IPS-20b (cell line): ENCODE measurements around the gene DPYD.

Source experiments
- H3K27ac ChIP-seq: one replicate; pipeline ENCODE4 v1.5.1; 2013; ENCODE audit warnings: low read length
- H3K27me3 ChIP-seq: 2 replicates; pipeline ENCODE4 v1.6.1; 2013; ENCODE audit warnings: mild to moderate bottlenecking, low read length, inconsistent platforms; ENCODE audit not compliant: insufficient read depth
- H3K36me3 ChIP-seq: 2 replicates; pipeline ENCODE4 v1.6.1; 2013; ENCODE audit warnings: low read depth, mild to moderate bottlenecking, inconsistent platforms, low read length, moderate library complexity; ENCODE audit not compliant: insufficient read depth
- H3K4me1 ChIP-seq: 2 replicates; pipeline ENCODE4 v1.6.1; 2013; ENCODE audit warnings: mild to moderate bottlenecking, control low read depth, inconsistent platforms, low read length, moderate library complexity; ENCODE audit not compliant: insufficient read depth
- H3K4me3 ChIP-seq: 2 replicates; pipeline ENCODE4 v1.5.1; 2013; ENCODE audit warnings: mild to moderate bottlenecking, low read length, inconsistent platforms
- H3K9ac ChIP-seq: 2 replicates; pipeline ENCODE4 v1.6.1; 2013; ENCODE audit warnings: low read depth, mild to moderate bottlenecking, inconsistent platforms, low read length, moderate library complexity
- H3K9me3 ChIP-seq: 2 replicates; pipeline ENCODE4 v1.6.1; 2013; ENCODE audit warnings: mild to moderate bottlenecking, low read depth, low read length, inconsistent platforms; ENCODE audit not compliant: insufficient read depth

DPYD gene

DNA sequence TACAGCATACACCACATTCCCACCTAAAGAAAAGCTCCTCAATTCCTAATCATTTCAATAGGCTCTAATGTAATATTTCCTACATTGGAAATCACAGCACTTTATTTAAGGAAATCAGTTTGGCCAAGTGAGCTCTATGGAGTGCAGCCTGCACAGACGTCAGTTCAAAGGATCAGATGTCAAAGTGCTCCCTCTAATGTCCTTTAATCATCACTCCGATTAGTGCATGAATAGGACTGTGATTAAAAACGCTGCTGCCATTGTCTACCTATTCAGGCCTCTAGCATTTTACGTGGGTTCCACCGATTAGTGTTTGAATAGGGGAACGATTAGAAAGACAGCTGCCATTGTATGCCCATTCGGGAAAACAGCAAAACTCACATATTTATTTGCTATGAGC lies 50.2 kb downstream of the DPYD start:
- no peak overlapping the region for H3K9ac ChIP-seq
- no peaks in the 10 kb centered on the region for H3K9me3 ChIP-seq
- H3K4me1 ChIP-seq, result no peaks in the 10 kb centered on the region
- H3K36me3 ChIP-seq, result no peaks in the 10 kb centered on the region
- no peak overlapping the region for H3K4me3 ChIP-seq
- no peaks in the 10 kb centered on the region for H3K27me3 ChIP-seq
- H3K27ac ChIP-seq, result no peak overlapping the region

DNA sequence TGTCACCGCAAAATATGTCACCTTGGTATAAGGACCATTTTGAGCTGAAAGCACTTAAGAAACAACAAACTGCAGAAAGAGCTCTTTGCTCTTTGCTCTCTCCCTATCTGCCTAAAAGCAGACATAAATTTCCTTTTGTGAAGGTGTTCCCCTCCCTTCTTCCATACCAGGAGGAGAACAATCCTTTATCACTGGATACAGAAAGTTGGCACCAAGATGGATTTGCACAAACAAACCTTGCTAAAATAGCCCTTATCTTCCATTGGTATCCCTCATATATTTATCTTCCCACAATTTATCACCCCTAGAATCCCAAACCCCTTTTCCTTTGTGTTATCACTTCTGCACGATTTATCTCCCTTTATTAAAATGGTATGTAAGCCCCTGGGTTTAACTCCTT lies 51.4 kb downstream of the DPYD start:
- H3K9me3 ChIP-seq, result no peaks in the 10 kb centered on the region
- no peak overlapping the region for H3K27ac ChIP-seq
- H3K4me1 ChIP-seq, result no peaks in the 10 kb centered on the region
- H3K9ac ChIP-seq, result no peak overlapping the region
- no peaks in the 10 kb centered on the region for H3K36me3 ChIP-seq
- no peak overlapping the region for H3K4me3 ChIP-seq
- H3K27me3 ChIP-seq, result no peaks in the 10 kb centered on the region

DNA sequence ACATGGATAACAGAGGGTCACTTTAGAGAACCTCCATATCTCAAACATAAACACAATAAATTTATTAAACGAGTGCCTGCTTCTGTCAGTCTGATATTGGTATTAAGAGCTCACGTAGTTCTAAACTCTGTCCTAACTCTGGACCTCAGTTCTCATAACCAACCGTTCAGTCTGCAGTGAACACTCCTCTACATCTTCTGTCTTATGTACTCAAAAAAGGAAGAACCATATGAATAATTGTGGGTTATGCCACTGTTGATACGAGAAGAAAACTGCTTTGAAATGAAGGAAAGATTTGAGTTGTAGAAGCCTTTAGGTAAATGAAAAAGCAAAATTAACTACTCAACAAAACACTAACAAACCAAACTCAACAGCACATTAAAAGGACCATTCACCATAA lies 53.7 kb downstream of the DPYD start:
- H3K36me3 ChIP-seq, result no peaks in the 10 kb centered on the region
- no peaks in the 10 kb centered on the region for H3K27me3 ChIP-seq
- no peak overlapping the region for H3K27ac ChIP-seq
- no peak overlapping the region for H3K9ac ChIP-seq
- H3K4me1 ChIP-seq, result no peaks in the 10 kb centered on the region
- no peaks in the 10 kb centered on the region for H3K9me3 ChIP-seq
- no peak overlapping the region for H3K4me3 ChIP-seq

DNA sequence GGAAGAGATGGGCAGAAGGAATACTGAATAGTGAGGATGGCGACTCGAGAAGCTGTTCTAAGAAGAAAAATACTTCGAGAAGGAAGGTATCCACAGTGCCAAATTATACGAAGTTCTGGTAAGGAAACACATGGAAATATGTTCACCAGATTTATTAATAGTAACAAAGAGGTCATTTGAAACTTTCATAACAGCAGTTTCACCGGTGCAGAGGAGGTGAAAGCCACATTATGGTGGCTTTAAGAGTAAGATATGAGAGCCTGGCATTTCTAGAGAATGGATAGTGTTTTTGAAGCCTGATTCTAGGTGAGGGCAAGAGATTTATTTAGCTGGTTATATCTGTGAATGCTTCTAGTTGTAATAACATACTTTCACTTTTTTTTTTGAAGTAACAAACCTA lies 56.2 kb downstream of the DPYD start:
- H3K27ac ChIP-seq, result no peak overlapping the region
- H3K36me3 ChIP-seq, result no peaks in the 10 kb centered on the region
- no peaks in the 10 kb centered on the region for H3K27me3 ChIP-seq
- no peaks in the 10 kb centered on the region for H3K9me3 ChIP-seq
- H3K4me1 ChIP-seq, result no peaks in the 10 kb centered on the region
- H3K9ac ChIP-seq, result no peak overlapping the region
- no peak overlapping the region for H3K4me3 ChIP-seq

DNA sequence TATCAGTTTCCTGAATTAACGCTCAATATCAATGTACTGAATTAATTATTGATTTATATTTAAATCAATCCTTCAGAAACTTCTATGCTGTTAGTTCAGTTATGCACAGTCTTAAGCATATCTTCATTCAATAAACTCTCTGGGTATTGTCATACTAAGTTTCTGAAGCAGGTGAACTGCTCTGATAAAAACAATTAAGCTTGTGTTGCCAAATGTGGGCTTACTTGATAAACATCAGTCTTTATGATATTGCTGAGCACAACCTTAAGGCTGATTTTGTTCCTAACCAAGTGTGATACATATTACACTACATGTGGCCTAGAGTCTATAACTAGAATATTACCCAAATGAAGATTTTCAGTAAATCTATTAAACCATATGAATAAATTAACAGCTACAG lies 67.6 kb downstream of the DPYD start:
- Histone ChIP-seq H3K9ac (no peak overlapping the region), H3K9me3 (no peaks in the 10 kb centered on the region), H3K36me3 (no peaks in the 10 kb centered on the region), H3K4me1 (no peaks in the 10 kb centered on the region), H3K4me3 (no peak overlapping the region), H3K27me3 (no peaks in the 10 kb centered on the region), H3K27ac (no peak overlapping the region)

DNA sequence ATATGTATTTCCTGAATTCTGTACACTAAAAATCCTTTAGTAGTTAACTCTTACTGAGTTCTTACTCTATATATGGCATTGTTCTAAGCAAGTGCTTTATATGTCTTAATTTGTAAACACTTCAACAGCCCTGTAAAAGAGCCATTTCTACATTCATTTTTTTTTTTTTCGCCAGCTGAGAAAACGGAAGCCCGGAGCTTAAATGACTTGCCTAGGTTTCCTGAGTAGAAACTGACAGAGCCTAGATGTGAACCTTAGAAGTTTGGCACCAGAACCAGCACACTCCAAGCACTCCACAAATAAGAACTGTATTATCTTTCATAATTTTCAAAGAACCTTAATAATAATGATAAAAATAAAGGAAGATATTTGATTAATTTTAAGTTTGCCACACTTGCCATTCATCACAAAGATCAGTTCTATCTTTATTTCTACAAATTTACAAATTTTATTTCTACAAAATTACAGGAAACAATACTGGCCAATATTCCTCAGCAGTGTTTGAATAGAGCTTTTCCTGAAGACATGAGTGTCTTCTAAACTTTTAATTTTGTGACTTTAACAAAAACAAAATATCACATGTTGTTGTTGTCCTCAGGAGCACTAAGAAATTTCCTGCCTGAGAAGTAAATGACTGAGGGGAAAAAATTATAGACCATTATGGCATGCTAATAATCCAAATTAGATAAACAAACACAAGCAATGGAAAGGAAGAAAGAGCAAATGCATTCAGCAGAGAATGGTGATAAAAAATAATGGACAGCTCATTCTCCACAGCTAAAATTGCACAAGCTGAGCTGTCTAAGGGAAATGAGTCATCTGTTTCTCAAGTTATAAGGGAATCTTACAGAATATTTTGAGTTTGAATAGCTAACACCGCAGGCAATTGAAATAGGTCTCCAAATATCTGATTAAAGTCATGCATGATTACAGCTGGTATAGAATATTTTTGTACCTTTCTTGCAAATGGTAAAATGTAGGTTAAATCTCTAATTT lies 71.2 kb downstream of the DPYD start:
- Histone ChIP-seq H3K9ac (no peak overlapping the region), H3K27ac (no peak overlapping the region), H3K27me3 (no peaks in the 10 kb centered on the region), H3K4me1 (no peaks in the 10 kb centered on the region), H3K36me3 (no peaks in the 10 kb centered on the region), H3K4me3 (no peak overlapping the region), H3K9me3 (peaks cover 12% of the 10 kb centered on the region)

DNA sequence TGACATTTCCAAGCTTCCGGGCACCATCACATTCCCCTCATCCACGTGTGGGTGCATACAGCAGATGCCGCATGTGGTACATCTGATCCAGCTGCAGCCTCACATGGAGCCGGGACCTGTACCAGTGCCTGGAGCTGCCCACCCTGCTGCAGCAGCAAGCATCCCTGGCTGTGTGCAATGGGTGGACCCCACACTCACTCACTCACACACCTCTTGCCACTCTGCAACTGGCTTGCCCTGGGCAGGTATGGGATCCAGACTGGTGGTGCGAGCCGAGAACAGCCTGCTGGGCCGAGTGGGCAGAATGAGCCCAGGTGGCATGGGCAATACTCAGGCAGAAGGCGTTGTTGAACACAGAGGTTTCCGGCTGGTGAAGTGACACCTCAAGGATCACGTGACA lies 75.0 kb downstream of the DPYD start:
- Histone ChIP-seq H3K9ac (no peak overlapping the region), H3K36me3 (no peaks in the 10 kb centered on the region), H3K4me1 (no peaks in the 10 kb centered on the region), H3K4me3 (no peak overlapping the region), H3K27ac (no peak overlapping the region), H3K27me3 (no peaks in the 10 kb centered on the region), H3K9me3 (peaks cover 12% of the 10 kb centered on the region)

DNA sequence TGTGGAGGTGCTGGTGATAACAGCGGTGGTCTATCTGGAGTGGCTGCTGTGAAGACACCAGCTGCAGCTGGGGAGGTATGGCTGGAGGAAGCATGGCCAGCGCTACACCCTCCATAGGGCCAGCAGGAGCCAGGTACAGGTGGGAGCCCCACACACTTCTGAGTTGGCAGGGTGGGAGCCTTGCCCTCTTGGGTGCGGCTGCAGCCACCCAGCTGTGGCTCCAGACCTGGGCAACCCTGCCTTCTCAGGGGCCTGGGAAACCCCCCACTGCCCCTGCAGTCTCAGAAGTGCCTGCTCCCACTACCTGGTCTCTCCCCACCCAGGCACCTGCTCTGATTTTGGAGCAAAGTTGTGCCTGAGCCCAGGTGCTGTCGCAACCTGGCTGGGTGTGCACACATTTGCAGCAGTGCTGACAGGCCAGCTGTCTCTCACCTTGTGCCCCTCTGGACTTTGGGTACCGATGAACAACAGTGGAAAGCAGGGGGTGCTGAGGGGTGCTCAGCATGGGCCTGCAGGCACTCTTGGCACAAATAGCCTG lies 76.2 kb downstream of the DPYD start:
- H3K4me1 ChIP-seq, result no peaks in the 10 kb centered on the region
- no peak overlapping the region for H3K4me3 ChIP-seq
- H3K27ac ChIP-seq, result no peak overlapping the region
- peaks cover 12% of the 10 kb centered on the region for H3K9me3 ChIP-seq
- no peaks in the 10 kb centered on the region for H3K36me3 ChIP-seq
- H3K27me3 ChIP-seq, result no peaks in the 10 kb centered on the region
- H3K9ac ChIP-seq, result no peak overlapping the region

DNA sequence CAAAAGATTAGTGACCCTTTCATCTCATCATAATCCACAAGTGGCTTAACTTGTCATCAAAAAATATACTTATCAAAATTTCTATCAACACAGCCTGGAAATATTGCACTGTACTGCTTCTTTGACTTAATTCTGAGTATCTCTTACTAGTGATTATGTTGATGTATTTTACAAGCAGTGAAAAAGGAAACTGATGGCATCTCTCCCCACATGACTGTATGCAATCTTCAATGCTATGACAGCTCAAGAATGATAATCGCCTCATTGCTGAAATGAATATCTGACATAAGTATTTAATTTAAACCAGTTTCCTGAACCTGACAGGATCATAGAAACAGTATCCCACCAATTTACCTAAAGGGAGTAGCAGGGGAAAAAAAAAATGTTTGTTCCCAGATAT lies 79.5 kb downstream of the DPYD start:
- no peak overlapping the region for H3K9ac ChIP-seq
- H3K4me3 ChIP-seq, result no peak overlapping the region

DNA sequence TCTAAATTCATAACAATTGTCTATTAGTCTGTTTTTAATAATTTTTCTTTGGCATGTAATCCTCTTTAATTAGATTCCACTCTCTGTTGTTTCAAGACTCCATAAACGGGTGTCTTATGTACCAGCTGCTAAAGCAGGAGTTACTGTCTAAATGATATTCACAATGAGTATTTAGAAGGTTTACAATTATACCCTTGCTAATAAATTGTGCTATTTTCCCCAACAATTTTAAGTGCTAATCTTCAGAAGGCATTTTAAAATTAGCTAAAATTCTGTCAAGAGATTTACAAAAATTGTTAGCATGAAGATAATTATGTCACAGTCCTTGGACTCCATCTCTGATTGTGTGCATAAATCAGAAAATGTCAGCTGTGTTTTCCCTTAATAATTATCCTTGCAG lies 83.7 kb downstream of the DPYD start:
- no peaks in the 10 kb centered on the region for H3K4me1 ChIP-seq
- H3K9me3 ChIP-seq, result no peaks in the 10 kb centered on the region
- no peaks in the 10 kb centered on the region for H3K27me3 ChIP-seq
- no peaks in the 10 kb centered on the region for H3K36me3 ChIP-seq
- no peak overlapping the region for H3K4me3 ChIP-seq
- no peak overlapping the region for H3K27ac ChIP-seq
- no peak overlapping the region for H3K9ac ChIP-seq

More for the DNA sequence above, 79.5 kb downstream of the DPYD start:
- no peaks in the 10 kb centered on the region for H3K36me3 ChIP-seq
- H3K27me3 ChIP-seq, result no peaks in the 10 kb centered on the region
- no peak overlapping the region for H3K27ac ChIP-seq
- H3K4me1 ChIP-seq, result no peaks in the 10 kb centered on the region
- H3K9me3 ChIP-seq, result peaks cover 12% of the 10 kb centered on the region

DNA sequence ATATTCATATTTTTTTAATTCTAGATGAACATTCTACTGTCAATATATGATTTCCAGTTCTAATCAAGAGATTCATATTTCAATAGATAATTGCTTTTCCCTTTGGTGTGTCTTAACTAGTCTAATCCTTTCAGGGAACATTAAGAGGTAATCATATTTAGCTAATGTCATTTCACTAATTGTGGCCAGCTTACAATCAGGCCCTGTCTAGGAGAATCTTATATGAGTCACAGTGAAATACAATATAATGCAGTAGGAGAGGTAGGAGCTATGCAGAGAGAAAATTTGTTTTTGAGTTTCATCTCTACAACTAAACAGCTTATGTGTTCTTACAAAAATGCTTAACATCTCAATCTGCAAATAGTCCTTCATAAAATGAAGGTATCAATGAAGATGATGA lies 85.9 kb downstream of the DPYD start:
- Histone ChIP-seq H3K27ac (no peak overlapping the region), H3K9ac (no peak overlapping the region), H3K4me3 (no peak overlapping the region), H3K9me3 (no peaks in the 10 kb centered on the region), H3K36me3 (no peaks in the 10 kb centered on the region), H3K27me3 (no peaks in the 10 kb centered on the region), H3K4me1 (no peaks in the 10 kb centered on the region)

DNA sequence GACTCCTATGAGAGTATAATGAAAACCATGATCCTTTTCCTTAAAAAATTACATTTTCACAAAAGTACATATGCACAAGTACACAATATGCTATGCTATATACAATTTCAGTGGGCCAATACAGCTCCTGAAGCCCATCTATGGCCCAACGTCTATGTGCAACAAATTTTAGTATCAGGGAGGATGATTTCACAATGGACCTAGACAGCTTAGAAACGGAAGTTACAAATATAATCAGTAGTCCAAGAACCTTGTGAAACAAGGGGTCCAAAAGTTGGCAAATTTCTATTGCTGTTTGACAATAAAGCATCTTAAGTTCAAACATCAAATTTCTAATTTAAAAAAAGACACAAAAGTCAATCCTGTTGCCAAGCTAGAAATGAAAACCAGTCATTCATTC lies 87.0 kb downstream of the DPYD start:
- H3K27me3 ChIP-seq, result no peaks in the 10 kb centered on the region
- no peak overlapping the region for H3K4me3 ChIP-seq
- H3K9ac ChIP-seq, result no peak overlapping the region
- no peak overlapping the region for H3K27ac ChIP-seq
- H3K4me1 ChIP-seq, result no peaks in the 10 kb centered on the region
- no peaks in the 10 kb centered on the region for H3K36me3 ChIP-seq
- H3K9me3 ChIP-seq, result no peaks in the 10 kb centered on the region
